C4-2B (cell line): ENCODE data around the gene DDX54.

Experiments
- ZFX ChIP-seq: fragments of 450-650 bp; IDR thresholded peaks from 2 replicates; pipeline ENCODE4 v1.6.1; 2017
- TF ChIP-seq, protein P1 (sequence below): fragments of 450-650 bp; conservative IDR thresholded peaks from 2 replicates; pipeline ENCODE4 v1.5.1; 2017; ENCODE audit warnings: mild to moderate bottlenecking

DNA sequence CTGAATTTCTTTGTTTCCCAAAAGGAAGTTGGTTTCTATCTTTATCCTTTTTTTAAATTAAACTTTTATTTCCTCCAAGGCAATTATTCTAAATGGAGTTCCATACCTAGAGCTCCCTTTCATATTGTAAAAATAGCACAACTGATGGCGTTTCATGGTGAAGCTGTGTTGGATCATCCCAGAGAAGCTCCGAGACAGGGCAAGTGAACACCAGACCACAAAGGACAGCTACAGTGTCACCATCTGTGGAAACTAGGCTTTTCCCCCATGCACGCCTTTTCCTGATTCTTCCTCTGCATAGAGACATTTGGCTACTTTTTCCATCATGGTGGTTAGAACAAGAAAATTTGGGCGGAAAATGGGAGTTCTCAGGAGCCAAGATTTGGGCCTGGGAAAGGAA lies 48.7 kb upstream of the DDX54 start:
- TF ChIP-seq, protein P1, sequence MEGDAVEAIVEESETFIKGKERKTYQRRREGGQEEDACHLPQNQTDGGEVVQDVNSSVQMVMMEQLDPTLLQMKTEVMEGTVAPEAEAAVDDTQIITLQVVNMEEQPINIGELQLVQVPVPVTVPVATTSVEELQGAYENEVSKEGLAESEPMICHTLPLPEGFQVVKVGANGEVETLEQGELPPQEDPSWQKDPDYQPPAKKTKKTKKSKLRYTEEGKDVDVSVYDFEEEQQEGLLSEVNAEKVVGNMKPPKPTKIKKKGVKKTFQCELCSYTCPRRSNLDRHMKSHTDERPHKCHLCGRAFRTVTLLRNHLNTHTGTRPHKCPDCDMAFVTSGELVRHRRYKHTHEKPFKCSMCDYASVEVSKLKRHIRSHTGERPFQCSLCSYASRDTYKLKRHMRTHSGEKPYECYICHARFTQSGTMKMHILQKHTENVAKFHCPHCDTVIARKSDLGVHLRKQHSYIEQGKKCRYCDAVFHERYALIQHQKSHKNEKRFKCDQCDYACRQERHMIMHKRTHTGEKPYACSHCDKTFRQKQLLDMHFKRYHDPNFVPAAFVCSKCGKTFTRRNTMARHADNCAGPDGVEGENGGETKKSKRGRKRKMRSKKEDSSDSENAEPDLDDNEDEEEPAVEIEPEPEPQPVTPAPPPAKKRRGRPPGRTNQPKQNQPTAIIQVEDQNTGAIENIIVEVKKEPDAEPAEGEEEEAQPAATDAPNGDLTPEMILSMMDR: no peak
- no peak for TF ChIP-seq ZFX
